Hepatocyte (in vitro differentiated cells): ENCODE data around the gene TMEM175. TPM values are rescaled to one million over a fixed set of nuclear protein-coding genes. Genes with fewer than 3 reads are reported as not detected.

Experiments used
- DNase-seq: peaks from one replicate; pipeline ENCODE4 v3.0.0-alpha.2; 2016; ENCODE audit warnings: low spot score
- H2AFZ ChIP-seq: fragments of 200-600 bp; sonication (generic); 2 replicates; pipeline ENCODE4 v1.6.0; 2016; ENCODE audit warnings: antibody characterized with exemption, mild to moderate bottlenecking
- H3K27ac ChIP-seq: fragments of 200-600 bp; sonication (generic); 2 replicates; pipeline ENCODE4 v1.5.1; 2016; ENCODE audit warnings: mild to moderate bottlenecking
- H3K27me3 ChIP-seq: fragments of 200-600 bp; sonication (generic); 2 replicates; pipeline ENCODE4 v1.6.1; 2016
- H3K36me3 ChIP-seq: fragments of 200-600 bp; sonication (generic); replicated peaks from 2 replicates; pipeline ENCODE4 v1.5.1; 2016; ENCODE audit warnings: low read depth; ENCODE audit not compliant: insufficient read depth
- H3K4me1 ChIP-seq: fragments of 200-600 bp; sonication (generic); 2 replicates; pipeline ENCODE4 v1.5.1; 2016; ENCODE audit warnings: mild to moderate bottlenecking, moderate library complexity; ENCODE audit not compliant: insufficient read depth
- H3K4me2 ChIP-seq: fragments of 200-600 bp; sonication (generic); 2 replicates; pipeline ENCODE4 v1.6.0; 2016
- H3K4me3 ChIP-seq: fragments of 200-600 bp; sonication (generic); 2 replicates; pipeline ENCODE4 v1.5.1; 2016; ENCODE audit warnings: mild to moderate bottlenecking
- H3K79me2 ChIP-seq: fragments of 200-600 bp; sonication (generic); 2 replicates; pipeline ENCODE4 v1.6.0; 2017; ENCODE audit warnings: mild to moderate bottlenecking
- H3K9me2 ChIP-seq: fragments of 200-600 bp; sonication (generic); replicated peaks from 2 replicates; pipeline ENCODE4 v1.6.0; 2017; ENCODE audit warnings: mild to moderate bottlenecking; ENCODE audit not compliant: insufficient read depth
- H3K9me3 ChIP-seq: fragments of 200-600 bp; sonication (generic); 2 replicates; pipeline ENCODE4 v1.5.1; 2016; ENCODE audit warnings: low read depth, mild to moderate bottlenecking
- H4K20me1 ChIP-seq: fragments of 200-600 bp; sonication (generic); 2 replicates; pipeline ENCODE4 v1.6.0; 2016; ENCODE audit warnings: mild to moderate bottlenecking; ENCODE audit not compliant: insufficient read depth, poor library complexity, severe bottlenecking
- EZH2 ChIP-seq: fragments of 200-600 bp; sonication (generic); IDR thresholded peaks from 2 replicates; pipeline ENCODE4 v1.6.1; 2016; ENCODE audit warnings: antibody characterized with exemption, mild to moderate bottlenecking, borderline replicate concordance
- EZH2phosphoT487 ChIP-seq: fragments of 200-600 bp; sonication (generic); IDR thresholded peaks from one replicate; pipeline ENCODE4 v1.6.1; 2018; ENCODE audit warnings: antibody characterized with exemption, mild to moderate bottlenecking, low read depth, moderate library complexity; ENCODE audit not compliant: unreplicated experiment, severe bottlenecking
- WGBS: methylation state at CpG from one replicate; pipeline ENCODE4 v1.1.6; 2016; ENCODE audit warnings: low lambda C conversion rate; ENCODE audit errors: missing lambda C conversion rate; 5-methylcytosine and 5-hydroxymethylcytosine counted together
- polyA plus RNA-seq: library from polyadenylated mRNA; unstranded; fragments of >200 nt; fragmentation: Nextera tagmentation; extraction: Ambion mirVana; gene quantifications from 2 replicates; pipeline ENCODE4 v1.2.1, GENCODE V29; 2016
- total RNA-seq: library from RNA; depleted of rRNA; stranded (reverse); fragments of >200 nt; gene quantifications from 2 replicates; pipeline ENCODE4 v1.2.3, GENCODE V29; 2014
- TF ChIP-seq, protein P1 (sequence below): fragments of 200-600 bp; sonication (generic); IDR thresholded peaks from 2 replicates; pipeline ENCODE4 v1.5.1; 2016; ENCODE audit warnings: antibody characterized with exemption, mild to moderate bottlenecking; ENCODE audit not compliant: poor library complexity

Gene TMEM175
- total and polyA plus RNA-seq, 2 experiments from 2014 or later: 14.8 to 31.4 TPM

DNA sequence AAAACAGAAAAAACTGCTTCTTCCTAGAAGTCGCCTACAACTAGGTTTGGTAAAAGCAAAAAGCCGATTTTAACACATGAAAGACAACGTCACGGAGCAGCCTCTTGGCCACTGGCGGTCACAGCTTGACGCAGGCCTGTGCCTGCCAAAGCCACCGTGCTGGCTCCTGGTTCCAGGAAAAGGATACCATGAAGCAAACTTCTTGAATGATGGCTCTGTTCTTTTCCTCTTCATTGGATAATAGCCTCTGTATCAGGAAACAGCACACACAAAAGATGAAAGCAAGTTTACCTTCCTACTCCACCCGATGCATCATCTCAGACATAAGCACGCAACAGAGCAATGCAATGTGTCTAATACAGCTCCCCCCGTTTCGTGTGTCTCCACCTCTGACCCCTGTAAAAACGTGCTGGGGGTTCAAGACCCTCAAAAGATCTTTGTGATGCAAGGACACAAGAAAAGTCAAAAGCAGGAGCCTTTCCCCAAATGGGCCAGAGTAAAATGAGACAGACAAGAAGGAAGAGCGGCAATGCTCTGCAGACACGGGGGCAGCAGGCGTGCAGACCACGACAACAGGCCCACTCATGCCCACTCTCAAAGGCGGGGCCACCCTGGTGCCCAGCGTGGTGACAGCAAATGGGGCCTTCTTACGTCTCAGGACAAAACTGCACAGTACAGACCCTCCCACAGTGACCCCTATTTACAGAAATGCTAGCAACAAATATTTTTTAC is 19.5 kb upstream of the TMEM175 start:
- Histone ChIP-seq H3K79me2 (peaks cover 37% of the 10 kb centered on the region), H3K9me2 (no peaks in the 10 kb centered on the region), H3K27ac (no peak overlapping the region), H3K27me3 (no peaks in the 10 kb centered on the region), H4K20me1 (peaks cover 37% of the 10 kb centered on the region), H3K9me3 (no peaks in the 10 kb centered on the region), H2AFZ (no peak overlapping the region), H3K36me3 (no peaks in the 10 kb centered on the region), H3K4me1 (no peaks in the 10 kb centered on the region), H3K4me2 (no peak overlapping the region), H3K4me3 (no peak overlapping the region)
- TF ChIP-seq, protein P1, sequence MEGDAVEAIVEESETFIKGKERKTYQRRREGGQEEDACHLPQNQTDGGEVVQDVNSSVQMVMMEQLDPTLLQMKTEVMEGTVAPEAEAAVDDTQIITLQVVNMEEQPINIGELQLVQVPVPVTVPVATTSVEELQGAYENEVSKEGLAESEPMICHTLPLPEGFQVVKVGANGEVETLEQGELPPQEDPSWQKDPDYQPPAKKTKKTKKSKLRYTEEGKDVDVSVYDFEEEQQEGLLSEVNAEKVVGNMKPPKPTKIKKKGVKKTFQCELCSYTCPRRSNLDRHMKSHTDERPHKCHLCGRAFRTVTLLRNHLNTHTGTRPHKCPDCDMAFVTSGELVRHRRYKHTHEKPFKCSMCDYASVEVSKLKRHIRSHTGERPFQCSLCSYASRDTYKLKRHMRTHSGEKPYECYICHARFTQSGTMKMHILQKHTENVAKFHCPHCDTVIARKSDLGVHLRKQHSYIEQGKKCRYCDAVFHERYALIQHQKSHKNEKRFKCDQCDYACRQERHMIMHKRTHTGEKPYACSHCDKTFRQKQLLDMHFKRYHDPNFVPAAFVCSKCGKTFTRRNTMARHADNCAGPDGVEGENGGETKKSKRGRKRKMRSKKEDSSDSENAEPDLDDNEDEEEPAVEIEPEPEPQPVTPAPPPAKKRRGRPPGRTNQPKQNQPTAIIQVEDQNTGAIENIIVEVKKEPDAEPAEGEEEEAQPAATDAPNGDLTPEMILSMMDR: no peak
- TF ChIP-seq EZH2phosphoT487 (no peak), EZH2 (no peak)
- WGBS: 91% methylated on average over 19 of the region's 19 CpGs
- no peak for DNase-seq

GRCh38 chr4:913280-913618 is 19.0 kb upstream of the TMEM175 start:
- no peak overlapping the region for H3K4me3 ChIP-seq
- TF ChIP-seq, protein P1: no peak
- TF ChIP-seq EZH2: no peak
- TF ChIP-seq EZH2phosphoT487: no peak
- peaks cover 41% of the 10 kb centered on the region for H4K20me1 ChIP-seq
- DNase-seq: no peak
- no peaks in the 10 kb centered on the region for H3K27me3 ChIP-seq
- H3K27ac ChIP-seq: no peak overlapping the region
- H3K36me3 ChIP-seq: no peaks in the 10 kb centered on the region
- H3K9me3 ChIP-seq: no peaks in the 10 kb centered on the region
- 93% methylated on average over 4 of the region's 4 CpGs for WGBS
- H3K9me2 ChIP-seq: no peaks in the 10 kb centered on the region
- peaks cover 43% of the 10 kb centered on the region for H3K79me2 ChIP-seq
- H3K4me1 ChIP-seq: no peaks in the 10 kb centered on the region
- no peak overlapping the region for H3K4me2 ChIP-seq
- no peak overlapping the region for H2AFZ ChIP-seq

DNA sequence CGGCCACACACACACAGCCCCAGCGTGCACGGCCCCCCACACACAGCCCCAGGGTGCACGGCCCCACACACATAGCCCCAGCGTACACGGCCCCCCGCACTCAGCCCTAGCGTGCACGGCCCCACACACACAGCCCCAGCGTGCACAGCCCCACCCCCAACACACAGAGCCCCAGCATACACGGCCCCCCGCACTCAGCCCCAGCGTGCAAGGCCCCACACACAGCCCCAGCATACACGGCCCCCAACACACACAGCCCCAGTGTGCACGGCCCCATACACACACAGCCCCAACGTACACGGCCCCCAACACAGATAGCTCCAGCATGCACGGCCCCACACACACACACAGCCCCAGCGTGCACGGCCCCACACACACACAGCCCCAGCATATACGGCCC is 17.7 kb upstream of the TMEM175 start:
- no peak overlapping the region for H3K4me3 ChIP-seq
- TF ChIP-seq EZH2: no peak
- TF ChIP-seq, protein P1: no peak
- no peak for TF ChIP-seq EZH2phosphoT487
- no peaks in the 10 kb centered on the region for H3K9me3 ChIP-seq
- 87% methylated on average over 9 of the region's 21 CpGs for WGBS
- no peak for DNase-seq
- H3K27ac ChIP-seq: no peak overlapping the region
- H3K36me3 ChIP-seq: no peaks in the 10 kb centered on the region
- H3K4me1 ChIP-seq: no peaks in the 10 kb centered on the region
- no peaks in the 10 kb centered on the region for H3K27me3 ChIP-seq
- H4K20me1 ChIP-seq: peaks cover 44% of the 10 kb centered on the region
- no peak overlapping the region for H3K4me2 ChIP-seq
- no peak overlapping the region for H2AFZ ChIP-seq
- peaks cover 56% of the 10 kb centered on the region for H3K79me2 ChIP-seq
- no peaks in the 10 kb centered on the region for H3K9me2 ChIP-seq
